NCI-H526 (cell line): ENCODE data around the gene UNKL.

ENCODE experiments used
- DNase-seq, 2 experiments: peaks; one replicate each; lab custom pipeline; 2025; lab: John Stamatoyannopoulos, UW

Gene UNKL, protein sequence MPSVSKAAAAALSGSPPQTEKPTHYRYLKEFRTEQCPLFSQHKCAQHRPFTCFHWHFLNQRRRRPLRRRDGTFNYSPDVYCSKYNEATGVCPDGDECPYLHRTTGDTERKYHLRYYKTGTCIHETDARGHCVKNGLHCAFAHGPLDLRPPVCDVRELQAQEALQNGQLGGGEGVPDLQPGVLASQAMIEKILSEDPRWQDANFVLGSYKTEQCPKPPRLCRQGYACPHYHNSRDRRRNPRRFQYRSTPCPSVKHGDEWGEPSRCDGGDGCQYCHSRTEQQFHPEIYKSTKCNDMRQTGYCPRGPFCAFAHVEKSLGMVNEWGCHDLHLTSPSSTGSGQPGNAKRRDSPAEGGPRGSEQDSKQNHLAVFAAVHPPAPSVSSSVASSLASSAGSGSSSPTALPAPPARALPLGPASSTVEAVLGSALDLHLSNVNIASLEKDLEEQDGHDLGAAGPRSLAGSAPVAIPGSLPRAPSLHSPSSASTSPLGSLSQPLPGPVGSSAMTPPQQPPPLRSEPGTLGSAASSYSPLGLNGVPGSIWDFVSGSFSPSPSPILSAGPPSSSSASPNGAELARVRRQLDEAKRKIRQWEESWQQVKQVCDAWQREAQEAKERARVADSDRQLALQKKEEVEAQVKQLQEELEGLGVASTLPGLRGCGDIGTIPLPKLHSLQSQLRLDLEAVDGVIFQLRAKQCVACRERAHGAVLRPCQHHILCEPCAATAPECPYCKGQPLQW

DNA sequence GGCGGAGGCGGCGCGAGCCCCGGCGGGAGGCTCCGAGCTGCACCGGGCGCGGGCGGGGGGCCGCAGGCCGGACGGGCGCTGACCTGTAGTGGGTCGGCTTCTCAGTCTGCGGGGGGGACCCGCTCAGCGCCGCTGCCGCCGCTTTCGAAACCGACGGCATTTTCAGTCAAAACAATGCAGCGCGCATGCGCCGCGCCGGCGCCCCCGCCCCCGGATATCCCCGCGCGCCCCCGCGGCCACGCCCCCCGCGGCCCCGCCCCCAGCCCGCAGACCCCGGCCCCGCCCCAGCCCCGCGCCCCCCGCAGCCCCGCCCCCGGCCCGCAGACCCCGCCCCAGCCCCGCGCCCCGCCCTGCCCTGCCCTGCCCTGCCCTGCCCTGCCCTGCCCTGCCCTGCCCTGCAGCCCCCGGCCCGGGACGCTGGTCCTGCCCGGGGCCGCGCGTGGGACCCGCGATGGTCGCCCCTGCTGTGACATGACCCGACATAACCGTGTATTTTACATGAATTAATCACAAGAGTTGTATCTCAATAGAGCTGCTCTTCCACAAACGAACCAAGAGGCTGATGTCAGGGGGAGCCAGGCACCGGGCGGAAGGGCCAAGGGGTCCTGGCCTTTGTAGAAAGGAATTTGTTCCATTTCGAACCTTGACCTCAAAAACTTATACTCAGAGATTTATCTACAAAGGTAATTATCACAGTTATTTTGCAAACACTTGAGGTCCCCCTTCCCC is at the start of gene UNKL:
Gene UNKL, minus strand, starts transcription at position 173 of the 729 bp plus-strand sequence. Its CDS starts 13 bp downstream, at position 160.
- peak in 1 of 2 experiments; percentile 63 for DNase-seq

DNA sequence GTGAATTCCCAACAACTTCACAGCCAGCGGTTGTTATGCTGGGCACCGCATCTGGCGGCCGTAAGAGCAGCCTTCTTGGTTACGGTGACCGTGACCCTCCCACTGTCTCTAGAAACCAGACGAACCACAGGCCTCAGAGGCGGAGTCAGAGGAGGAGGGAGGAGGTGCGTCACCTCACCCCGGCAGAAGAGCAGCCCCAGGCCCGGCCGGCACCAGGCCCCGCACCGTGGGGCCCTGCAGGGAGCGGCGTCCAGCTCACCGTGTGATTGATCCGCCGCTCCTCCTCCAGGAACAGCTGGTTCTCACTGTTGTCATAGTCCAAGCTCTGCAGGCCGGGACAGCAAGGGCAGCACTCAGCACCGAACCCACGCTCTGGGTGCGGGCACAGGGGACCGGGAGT is 46.6 kb upstream of the UNKL start:
- DNase-seq = no peak

DNA sequence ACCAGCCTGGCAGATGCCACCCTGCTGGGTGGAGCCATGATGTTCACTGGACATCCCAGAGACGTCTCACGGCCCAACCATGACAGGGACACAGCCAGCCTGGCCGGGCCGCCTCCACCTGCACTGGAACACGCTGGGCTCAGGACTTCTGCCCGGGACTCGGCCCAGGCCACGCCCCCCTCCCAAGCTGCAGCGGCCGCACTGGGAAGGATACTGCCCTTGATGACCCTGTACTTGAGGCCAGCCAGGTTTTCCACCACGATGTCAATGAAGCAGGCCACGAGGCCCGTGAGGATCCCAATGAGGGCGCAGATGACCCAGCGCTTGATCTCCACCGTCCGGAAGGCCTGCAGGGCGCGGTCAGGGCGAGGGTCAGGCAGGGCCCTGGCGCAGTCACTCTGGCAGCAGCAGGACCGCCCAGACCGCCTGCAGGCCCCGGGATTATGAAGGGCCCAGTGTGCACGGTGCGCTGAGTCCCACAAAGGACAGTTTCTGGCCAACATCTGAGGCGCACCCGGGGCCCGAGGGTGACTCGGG is 46.2 kb upstream of the UNKL start:
- no peak for DNase-seq

DNA sequence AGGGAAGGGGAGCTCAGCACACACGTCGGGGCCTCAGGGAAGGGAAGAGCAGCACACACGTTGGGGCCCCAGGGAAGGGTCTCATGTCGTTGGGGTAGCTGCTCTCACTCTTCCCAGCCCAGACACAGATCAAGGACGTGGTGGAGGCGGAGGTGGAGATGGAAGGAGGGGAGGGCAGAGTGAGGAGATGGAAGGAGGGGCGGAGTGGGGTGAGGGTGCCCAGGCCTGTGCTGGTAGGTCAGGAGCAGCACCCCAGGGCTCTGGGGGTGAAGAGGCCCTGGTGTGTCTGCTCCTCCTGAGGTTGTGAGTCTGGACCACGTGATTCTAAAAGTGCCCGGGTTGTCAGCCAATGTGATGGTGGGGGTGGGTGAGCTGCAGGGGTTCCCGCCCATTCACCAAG is 45.5 kb upstream of the UNKL start:
- DNase-seq = no peak

DNA sequence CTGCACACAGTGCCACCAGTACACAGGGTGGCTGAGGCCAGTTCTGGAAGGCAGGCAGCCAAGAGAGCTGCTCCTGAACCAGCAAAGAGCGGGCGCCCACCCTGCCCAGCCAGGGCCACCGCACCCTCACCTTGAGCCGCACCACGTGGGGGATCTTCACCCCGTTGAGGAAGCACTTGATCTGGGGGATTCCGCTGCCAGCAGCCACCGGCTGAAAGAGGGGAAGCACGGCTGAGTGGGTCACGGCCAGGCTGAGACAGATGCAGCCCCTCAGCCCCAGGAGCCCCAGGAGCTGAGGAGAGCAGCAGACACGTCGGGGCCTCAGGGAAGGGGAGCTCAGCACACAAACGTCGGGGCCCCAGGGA is 44.5 kb upstream of the UNKL start:
- no peak for DNase-seq

DNA sequence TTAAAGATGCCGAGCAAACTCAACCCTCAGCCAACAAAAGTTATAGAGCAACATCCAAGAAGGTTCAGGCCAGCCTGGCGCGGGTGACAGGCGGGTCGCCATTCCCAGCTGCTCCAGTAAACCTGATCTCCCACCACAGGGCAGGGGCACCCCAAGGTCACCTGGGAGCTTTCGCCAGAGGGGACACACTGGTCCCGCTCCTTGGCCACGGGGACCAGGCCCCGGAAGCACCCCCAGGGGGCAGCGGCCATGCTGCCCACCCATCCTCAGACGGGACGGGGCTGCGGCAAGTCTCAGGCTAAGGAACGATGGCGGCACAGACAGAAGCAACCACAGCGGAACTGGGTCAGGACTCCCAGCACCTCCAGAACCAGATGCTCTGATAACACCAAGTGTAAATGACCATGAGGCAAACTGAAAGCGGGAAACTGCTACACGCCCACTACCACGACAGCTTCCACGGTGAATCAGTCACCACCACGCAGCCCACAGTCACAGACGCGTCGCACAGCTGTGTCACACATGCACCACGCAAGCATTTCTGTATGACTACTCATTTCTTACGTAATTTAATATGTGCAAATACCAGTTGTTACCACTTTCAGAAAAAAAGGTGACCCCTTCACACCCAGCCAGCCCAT is 44.0 kb upstream of the UNKL start:
- no peak for DNase-seq

DNA sequence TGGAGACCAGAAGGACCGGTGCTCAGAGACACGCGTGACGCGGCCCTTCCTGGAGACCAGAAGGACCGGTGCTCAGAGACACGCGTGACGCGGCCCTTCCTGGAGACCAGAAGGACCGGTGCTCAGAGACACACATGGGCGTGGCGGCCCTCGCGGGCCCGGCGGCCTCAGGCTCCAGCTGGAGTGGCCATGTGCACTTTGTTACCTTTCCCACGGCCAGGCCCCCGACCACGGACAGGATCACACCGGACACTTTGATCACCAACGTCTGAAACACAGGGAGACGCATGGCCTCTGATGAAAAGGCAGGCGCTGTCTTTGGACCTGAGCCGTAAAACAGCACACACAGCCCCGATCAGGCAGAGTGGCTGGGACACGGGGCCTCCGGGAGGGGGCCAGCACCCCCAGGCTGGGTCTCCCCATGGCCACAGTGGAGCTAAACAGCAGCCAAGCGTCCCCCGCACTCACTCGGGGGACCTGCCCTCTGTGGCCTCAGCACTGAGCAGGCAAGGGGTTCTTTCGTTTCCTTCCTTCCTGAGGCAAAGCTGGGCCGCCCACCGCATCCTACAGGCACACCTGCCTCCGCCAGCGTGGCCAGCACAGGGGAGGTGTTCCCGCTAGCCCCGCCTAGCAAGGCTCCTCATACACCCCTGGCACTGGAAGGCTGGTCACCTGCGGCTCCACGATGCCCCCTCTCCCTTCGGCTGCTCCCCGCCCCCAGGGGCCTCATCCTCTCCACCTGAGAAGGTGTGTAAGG is 43.2 kb upstream of the UNKL start:
- no peak for DNase-seq

DNA sequence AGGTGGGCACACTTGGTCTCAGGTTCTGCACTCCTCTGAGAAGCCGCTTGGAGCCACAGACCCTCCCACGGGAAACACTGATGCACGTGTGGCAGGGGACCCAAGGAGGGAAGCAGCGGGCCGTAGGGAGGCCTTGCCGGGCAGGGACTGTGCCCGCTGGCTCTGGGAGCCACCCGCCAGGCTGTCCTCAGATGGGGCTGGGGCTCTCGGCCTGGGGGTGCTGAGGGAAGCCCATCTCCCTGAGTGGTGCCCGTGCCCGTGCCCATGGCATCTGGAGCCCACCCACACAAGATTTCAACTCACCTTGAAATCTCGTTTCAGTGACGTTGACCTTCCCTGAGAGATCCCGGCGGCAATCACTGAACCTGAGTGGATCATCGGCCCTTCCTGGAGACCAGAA is 42.4 kb upstream of the UNKL start:
- no peak for DNase-seq

DNA sequence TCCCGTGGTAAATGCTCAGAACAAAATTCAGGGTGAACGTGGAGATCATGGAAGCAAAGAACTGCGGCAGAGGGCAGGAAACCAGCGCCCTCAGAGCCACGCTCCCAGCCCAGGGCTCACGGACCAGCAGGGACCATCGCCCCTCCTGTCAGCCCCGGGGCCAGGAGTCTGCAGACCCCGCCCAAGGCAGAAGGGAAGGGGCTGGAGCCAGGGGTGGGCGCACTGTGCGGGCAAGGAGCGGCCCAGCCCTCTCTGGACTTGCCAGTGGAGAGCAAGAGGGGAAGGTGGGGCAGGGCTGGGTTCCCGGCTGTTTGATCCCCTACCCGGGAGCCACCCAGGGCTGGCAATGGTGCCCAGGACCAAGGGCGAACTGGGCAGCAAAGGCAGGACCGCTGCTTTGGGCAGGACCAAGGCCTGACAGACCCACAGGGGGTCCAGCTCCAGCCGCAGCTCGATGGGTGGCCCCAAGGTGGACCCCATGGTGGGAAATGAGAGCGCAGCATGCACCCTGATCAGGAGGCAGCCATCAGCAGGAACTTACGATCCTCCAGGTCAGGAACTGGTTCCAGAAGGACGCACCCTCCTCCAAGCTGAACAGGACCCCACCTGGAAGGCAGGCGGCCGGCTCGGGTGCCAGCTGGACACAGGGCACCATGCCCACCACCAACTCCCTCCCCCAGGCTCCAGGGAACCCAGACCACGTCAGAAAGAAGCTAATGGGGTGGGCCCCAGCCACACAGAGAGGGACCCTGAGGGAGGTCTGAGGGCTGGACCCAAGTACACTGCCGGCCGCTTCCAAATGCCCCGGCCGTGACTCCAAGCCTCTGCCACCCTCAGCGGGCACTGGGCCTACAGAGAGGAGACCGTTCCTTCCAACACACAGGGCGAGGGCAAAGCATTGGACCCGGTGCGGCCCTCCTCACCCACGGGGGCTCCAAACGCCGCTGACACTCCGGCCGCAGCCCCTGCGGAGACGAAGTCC is 41.0 kb upstream of the UNKL start:
- DNase-seq = no peak

DNA sequence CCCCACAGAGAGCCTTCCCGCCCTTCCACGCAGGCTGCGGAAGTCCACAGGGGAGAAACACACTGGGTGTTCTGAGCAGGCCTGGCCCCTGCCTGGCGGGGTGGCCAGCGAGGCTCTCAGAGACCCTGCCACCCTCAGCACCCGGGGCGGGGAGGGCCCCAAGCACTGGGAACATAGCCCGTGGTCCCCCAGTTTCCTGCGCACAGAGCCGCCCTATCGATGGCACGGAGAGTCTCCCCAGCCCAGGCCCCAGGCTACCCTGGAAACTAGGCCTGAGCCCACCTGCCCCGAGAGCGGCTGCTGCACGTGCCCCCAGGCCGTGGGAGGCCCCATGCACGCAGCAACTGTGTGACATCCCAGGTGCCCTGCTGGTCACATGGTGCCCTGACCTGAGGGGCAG is 40.1 kb upstream of the UNKL start:
- DNase-seq = no peak

DNA sequence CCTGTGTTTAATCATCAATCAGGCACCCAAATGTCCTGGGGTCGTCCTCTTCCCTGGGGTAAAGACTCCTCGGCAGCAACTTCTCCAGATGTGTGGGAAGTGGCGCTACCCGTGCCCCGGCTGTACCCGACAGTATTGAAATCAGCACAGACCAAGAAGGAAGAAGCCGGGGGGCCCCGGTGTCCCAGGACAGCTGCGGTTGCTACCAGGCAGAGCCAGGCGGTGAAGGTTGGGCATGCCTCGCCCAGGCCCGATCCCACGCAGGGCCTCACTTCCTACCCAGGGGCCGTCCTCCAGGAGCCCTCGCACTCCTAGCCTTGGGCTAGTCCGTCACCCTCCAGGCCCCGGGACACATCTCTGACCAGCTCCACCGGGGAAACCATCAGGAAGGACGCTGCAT is 38.8 kb upstream of the UNKL start:
- DNase-seq = no peak

DNA sequence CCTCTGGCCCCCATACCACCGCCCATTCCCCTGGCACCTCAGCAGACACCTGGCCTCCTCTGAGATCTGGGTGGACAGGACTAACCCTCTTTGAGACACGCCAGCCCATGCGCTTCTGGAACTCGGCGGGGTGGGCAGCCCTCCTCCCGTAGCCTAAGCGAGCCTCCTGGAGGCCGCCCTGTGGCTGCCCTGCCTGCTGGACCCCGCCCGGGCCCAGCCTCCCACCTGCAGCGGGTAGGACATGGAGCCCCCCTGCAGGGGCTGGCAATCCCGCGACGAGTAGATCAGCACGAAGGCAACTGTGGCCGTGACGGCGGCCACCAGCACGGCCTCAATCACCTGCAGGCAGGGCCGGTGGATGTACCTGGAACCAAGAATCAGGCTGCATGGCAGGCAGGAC is 38.0 kb upstream of the UNKL start:
- DNase-seq = no peak

DNA sequence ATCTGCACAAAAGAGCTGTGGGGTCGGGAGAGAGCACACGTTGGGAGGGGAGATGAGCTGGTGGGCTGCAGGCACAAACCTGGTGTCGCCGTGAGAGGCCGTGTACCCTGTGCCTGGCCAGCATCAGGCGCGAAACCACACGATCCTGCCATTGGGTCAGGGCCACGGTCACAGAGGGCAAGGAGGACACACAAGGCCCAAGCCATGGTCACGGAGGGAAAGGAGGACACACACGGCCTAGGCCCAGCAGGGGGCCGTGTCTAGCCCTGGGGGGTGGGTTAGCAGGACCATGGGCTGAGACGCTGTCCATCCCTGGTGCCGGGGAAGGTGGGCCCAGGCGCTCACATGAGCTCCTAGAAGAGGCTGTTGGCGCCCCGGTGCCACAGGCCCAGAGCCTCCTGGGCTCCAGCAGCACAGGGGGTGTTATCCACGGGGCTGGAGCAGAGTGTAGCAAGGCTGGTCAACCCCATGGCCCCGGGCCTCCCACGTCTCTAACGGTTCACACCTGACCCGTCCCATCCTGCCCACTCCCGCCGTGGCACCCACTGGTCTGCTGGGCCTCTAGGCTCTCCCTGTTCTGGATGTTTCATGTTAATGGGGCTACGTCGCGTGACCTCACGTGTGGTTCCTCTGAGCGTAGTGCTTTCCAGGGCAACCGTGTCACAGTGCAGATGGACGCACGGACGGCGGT is 37.3 kb upstream of the UNKL start:
- no peak for DNase-seq

DNA sequence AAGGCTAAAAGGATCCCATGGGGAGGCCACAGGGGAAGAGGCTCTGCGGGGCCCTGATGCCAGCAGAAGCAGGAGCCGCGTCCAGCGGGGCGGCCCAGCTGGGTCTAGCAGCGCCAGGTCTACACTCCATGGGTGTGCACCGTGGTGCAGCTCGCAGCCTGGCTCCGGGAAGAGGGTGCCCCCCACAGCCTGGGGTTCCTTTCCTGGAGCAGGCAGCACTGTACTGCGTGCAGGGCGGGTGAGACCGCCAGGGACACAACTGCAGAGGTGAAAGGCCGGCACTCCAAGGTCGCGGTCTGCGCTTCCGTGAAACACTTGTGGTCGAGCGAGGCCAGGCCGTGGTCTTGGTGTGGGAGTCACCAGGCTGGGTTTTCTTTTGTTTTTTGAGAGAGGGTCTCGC is 36.3 kb upstream of the UNKL start:
- DNase-seq = no peak

DNA sequence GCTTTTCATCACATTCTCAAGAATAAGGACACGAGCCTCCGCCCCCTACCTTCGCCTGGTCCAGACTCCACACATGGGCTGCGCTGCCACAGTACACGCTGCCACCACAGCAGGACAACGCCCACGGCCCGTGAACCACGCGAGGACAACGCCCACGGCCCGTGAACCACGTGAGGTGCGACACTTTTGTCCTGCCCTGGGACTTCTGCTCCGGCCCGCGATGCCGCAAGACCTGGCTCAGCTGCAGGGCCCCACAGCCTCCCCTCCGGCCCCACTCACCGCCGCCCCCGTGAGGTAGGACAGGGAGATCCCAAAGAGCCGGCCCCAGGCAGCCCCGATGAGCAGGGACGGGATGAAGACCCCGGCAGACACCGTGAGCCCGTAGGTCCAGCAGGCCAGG is 35.7 kb upstream of the UNKL start:
- DNase-seq = no peak

DNA sequence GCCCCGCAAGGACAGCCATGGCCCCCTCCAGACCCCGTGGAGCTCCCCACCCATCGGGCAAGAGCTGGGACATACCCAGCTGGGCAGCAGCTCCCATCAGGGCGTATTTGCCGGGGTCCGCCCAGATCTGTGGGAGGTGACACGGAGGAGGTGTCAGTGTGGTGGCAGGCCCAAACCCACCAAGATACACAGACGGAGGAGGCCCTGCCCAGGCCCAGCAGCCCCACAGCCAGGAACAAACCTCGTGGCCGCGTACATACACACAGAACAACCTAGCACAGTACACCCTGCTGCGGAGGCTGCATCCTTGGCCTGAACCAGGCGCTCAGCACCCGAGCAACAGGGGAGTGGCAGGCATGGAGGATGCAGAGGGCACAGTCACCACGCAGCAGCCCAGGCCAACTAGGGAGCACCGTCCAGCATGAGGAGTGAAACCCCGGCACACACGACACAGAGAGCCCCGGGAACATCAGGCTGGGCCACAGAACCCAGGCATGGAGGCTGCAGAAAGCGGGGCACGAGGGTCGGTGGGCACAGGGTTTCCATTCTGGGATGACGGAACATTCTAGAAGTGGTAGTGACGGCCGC is 34.8 kb upstream of the UNKL start:
- DNase-seq = no peak

DNA sequence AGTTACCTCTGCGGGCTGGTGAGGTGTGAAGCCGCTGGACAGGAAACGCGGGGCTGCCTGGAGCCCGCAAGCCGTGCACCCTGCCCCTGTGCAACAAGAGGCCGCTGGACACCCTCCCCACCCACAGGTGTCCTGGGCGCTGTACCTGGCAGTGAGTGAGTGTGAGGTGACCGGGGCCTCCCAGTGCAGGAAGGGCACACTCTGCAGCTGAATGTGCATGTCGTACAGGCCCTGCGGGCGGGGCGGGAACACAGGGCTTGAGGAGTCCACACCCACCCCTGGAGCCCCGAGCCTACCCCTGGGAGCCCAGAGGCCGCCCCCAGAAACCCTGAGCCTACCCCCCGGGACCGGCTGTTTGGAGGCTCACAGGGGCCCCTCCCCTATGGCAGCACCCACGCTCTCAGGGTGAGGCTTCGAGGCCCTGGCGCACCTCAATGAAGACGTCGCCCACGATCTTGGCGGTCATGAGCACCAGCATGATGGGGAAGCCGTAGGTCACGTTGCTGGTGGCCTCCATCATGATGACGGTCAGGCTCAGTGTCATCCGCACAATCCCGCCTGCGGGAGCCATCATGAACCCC is 34.1 kb upstream of the UNKL start:
- no peak for DNase-seq

DNA sequence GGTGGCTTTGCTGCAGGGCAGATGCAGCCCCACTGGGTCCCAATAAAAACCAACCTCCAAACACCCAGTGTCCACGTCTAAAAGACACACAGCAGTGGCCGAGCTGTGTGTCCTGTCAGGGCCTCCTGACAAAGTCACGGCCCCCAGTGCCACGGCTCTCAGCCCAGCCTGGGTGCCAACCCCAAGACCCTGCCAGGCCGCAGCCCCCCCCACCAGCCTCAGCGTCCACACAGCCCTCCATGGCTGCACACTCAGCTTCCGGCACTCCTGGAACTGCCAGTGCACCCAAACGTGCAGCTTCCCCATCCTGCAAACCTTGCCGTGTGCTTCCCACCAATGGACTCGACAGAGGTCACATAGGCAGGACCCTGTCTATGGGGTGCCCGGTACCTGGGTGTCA is 33.5 kb upstream of the UNKL start:
- no peak for DNase-seq
